Stimulated activated CD4-positive, alpha-beta T cell treated with anti-CD3 and anti-CD28 coated beads, Interleukin-12 subunit alpha, Interleukin-12 subunit beta, amount 100 ng/mL, for 4 hours (primary cell): ENCODE data around the gene NUAK2.
"Not testable (repeated sequence)": the region's sequence is repeated elsewhere in the genome, so short reads cannot be mapped to it uniquely, and the experiment has no call there.

Experiments
- DNase-seq: peaks from one replicate; pipeline ENCODE4 v3.0.0-alpha.2; 2020

The NUAK2 gene

GRCh38 chr1:205317311-205317917 lies 4.1 kb downstream of the NUAK2 start:
- no peak for DNase-seq

DNA sequence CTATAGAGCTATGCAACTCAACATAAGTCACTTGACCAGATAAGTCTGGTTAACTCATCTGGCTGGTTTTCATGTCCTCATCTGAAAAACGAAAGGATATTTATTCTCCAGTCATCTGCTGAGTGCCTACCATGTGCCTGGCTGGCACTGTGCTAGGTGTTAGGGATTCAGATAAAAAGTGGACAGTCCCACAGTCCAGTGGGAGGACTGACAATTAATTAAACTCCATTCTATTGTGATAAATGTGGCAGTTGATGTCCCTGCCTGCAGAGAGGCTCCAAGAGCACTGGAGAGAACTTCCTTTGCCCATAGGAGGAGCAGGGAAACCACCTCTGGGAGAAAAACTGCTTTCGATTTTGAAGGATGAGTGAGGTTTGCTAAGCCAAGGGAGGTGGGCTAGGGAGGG lies 5.4 kb downstream of the NUAK2 start:
- DNase-seq, result no peak

- DNase-seq, result no peak
These were observed 6.4 kb downstream of the NUAK2 start for GRCh38 chr1:205315008-205315618.

DNA sequence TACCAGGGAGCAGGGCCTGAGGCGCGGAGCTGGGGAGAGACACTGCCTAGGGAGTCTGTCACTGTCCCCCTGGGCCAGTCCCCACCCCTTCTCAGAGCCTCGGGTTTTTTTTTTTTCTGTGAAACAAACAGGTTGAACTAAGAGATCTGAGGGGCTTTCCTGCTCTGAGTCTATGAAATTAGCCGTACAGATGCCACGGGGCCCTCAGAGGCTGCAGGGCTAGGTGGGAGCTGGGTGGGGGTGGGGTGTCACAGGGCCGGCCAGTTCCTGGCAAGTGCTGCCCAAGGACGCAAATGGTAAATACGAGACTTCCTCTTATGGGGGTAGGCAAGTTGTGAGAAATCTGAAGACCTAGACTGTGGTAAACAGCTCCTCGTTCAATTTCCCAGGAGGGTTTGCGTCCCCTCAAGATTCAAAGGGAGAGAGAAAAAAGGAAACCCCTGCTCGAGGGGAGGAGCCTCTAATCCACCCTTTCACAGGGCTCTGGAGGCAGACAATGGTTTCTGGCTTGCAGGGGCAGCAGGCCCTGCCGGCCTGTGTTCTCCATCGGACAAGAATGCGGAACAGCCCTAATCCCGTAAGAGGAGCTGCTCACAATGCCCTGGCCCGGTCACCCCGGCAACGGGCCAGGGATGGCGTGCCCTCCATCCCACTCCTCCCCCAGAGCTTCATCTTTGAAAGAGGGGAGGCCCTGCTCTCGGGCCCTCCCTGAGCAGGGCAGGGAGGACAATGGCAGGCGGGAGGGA lies 7.8 kb downstream of the NUAK2 start:
- DNase-seq, result no peak

GRCh38 chr1:205312866-205313562 lies 8.5 kb downstream of the NUAK2 start:
- no peak for DNase-seq

GRCh38 chr1:205310976-205311704 lies 10.4 kb downstream of the NUAK2 start:
- no peak for DNase-seq

GRCh38 chr1:205309741-205310140 lies 11.8 kb downstream of the NUAK2 start:
- DNase-seq, result no peak

DNA sequence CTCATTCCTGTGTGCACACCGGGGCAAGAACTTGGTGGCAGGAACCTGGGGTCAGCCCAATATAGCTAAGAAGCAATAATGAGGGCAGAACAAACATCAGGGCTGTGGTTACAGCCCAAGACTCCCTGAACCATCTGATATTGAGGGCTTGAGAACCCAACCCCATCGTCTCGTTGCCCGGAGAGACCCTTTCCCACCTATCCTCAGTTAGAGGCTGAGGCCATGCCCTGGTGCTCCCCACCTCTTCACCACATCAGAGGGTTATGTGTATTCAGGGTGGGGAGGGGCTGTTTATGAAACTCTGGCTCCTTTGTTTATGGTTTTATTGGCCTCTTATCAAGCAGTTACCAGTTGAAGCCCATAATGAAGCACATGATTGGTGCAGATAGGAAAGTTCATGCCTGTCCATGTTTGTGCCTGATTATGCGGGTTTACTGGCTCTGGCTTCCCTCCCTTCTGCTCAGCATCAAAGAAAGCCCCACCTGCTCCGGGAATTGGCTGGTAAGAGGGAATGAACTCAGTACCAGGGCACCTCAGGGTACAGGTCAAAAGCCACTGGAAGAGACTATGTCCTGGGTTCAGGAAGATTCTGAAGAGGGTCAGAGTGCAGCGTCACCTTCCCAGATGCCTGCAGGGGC lies 14.5 kb downstream of the NUAK2 start:
- no peak for DNase-seq

DNA sequence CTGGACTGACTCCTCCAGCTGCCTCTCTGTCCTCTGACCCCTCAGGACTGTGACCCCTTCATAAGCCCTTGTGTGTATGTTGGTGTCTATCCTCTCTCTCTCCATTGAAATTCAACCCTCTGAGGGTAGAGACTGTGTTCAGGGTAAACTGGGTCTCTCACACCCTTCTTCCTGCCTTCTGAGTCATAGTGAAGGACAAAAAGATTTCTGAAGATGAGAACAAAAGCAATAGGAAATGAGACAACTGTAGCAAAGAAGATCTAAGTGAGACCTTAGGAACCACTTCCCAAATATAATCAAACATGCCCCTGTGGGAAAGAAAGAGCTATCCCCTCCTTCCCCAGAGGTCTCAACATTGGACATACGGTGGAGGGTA lies 16.9 kb downstream of the NUAK2 start:
- no peak for DNase-seq

GRCh38 chr1:205304046-205304694 lies 17.4 kb downstream of the NUAK2 start:
- DNase-seq, result no peak

DNA sequence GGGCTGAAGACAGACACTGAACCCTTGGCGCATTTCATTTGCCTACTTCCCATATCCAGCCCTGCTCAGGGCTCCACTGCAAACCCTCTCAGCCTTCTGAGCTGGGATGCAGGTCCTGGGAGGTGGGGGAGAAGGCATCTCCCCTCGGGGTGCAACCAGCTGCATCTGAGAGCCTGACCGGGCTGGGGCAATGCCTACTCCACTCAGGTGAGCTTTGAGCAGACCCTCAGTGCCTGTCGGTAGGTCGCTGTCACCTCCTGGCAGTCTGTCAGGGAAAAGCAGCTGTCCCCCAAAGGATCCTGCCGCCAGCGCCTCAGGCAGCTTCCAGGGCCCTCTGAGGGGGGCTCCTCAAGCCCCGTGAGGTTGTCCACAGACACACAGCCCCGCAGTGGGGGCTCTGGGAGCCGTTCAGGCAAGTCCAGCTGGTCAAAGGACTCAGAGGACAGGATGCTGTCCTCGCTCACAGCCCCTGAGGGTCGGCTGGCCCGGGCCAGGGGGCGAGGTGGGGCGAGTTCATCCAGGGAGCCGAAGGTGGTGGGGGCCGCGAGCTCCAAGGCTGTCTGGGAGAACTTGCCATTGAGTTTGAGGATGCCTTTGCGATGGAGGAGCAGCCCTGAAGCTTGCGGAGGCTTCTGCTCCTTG lies 18.2 kb downstream of the NUAK2 start:
- no peak for DNase-seq

- DNase-seq, result no peak
These were observed 19.5 kb downstream of the NUAK2 start for GRCh38 chr1:205301842-205302588.

- DNase-seq, result no peak
These were observed 20.2 kb downstream of the NUAK2 start for GRCh38 chr1:205301205-205301821.

GRCh38 chr1:205300149-205300548 lies 21.4 kb downstream of the NUAK2 start:
- DNase-seq, result no peak

DNA sequence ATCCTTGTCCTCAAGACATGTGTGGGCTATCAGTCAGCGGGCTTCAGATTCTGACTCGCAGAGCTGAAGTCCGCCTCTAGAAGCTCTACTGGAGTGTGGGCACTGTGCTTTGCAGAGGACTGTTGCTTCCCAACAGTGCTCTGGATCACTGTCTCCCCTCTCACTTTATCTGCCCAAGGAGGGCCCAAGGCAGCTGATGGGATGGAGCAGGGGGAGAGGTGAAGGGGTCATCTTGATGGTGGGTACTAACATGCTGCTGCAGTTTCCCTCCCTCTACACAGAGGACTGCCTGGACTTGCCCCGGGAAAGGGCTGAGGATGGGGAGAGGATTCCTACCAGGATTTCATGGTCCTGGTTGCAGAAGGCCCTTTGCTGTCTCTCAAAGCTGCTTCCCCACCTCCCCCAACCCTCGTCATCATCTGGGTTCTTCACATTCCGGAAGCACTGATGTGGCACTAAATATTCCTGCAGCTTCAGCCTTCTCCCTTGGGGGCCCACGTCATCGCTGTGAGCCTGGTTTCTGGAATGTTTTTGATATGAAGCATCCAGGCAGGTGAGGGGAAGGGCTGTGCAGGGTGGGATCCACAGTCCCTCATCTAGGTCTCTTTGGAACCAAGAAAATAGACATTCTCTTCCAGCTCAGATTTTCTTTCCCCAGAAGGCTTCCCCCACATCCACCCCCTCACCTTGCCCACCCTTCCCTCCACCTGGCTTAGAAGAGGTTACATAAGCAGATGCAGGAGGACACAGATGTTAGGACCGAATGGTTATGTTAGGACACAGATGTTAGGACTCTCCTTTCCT lies 23.2 kb downstream of the NUAK2 start:
- DNase-seq, result no peak

GRCh38 chr1:205297546-205298177 lies 23.9 kb downstream of the NUAK2 start:
- DNase-seq, result not testable (repeated sequence)

DNA sequence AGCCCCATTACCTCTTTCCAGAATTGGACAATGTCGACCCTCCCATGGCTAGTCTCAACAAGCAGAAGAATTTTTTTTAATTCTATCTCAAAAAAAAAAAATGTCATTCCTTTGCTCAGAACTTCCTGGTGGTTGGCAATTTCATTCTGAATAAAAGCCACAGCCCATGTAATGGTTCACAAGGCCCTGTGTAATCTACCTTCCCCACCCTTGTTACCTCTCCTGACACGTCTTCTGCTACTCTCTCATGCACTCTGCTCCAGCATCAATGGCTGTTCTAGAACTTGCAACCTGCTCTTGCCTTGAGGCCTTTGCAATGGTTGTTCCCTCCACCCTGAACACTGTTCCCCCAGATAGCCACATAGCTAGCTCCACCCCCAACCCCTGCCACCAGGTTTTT lies 25.4 kb downstream of the NUAK2 start:
- no peak for DNase-seq

- DNase-seq, result no peak
These were observed 26.6 kb downstream of the NUAK2 start for GRCh38 chr1:205294934-205295333.
